T-cell (primary cell): ENCODE data around the gene SNX8. TPM values are rescaled to one million over a fixed set of nuclear protein-coding genes. Genes with fewer than 3 reads are reported as not detected.

Experiments used
- ATAC-seq, 4 experiments: fragments of 200-7000 bp in 3 of 4; fragments of 150-1000 bp in 1 of 4; cut with Tn5 transposase; replicated peaks in 1 of 4; 1 replicate in 3 of 4; 2 replicates in 1 of 4; pipeline ENCODE4 v1.10.0; 2021; ENCODE audit warnings: moderate library complexity in 3 of 4, mild to moderate bottlenecking in 2 of 4, moderate number of reproducible peaks in 1 of 4
- CTCF ChIA-PET, 2 donors: fragments of 300-600 bp; sonication (Branson Sonifier 250); formaldehyde crosslinking; loops; one replicate each; lab custom pipeline; 2022; ENCODE audit warnings: antibody characterized with exemption in 2 of 2; lab: Charles Lee
- POLR2A ChIA-PET, 2 donors: fragments of 300-600 bp; sonication (Branson Sonifier 250); formaldehyde crosslinking; loops; one replicate each; lab custom pipeline; 2022; ENCODE audit warnings: antibody characterized with exemption in 2 of 2; lab: Charles Lee
- DNase-seq, 35 experiments: peaks; one replicate each; pipeline versions ENCODE4 v3.0.0 to v3.0.0-alpha.2; 2013 to 2023
- H3K27ac ChIP-seq: one replicate; pipeline ENCODE4 v1.5.1; 2013; ENCODE audit warnings: low read length
- H3K27me3 ChIP-seq, 2 experiments: replicated peaks in 1 of 2; 1 replicate in 1 of 2; 2 replicates in 1 of 2; pipeline versions ENCODE4 v1.6.1 to v1.7.0; 2013; ENCODE audit warnings: low read length in 1 of 2, mixed read lengths in 1 of 2; ENCODE audit not compliant: control insufficient read depth in 2 of 2, insufficient read depth in 2 of 2; ENCODE audit errors: extremely low read depth in 1 of 2
- H3K36me3 ChIP-seq, 2 donors: 1 replicate in 1 of 2; 2 replicates in 1 of 2; pipeline versions ENCODE4 v1.6.1 to v1.7.0; 2013; ENCODE audit warnings: low read length in 1 of 2; ENCODE audit not compliant: control insufficient read depth in 2 of 2, insufficient read depth in 1 of 2; ENCODE audit errors: extremely low read depth in 1 of 2
- H3K4me1 ChIP-seq, 2 experiments: 1 replicate in 1 of 2; 2 replicates in 1 of 2; pipeline versions ENCODE4 v1.6.1 to v1.7.0; 2013; ENCODE audit warnings: low read length in 2 of 2, mixed read lengths in 1 of 2; ENCODE audit not compliant: insufficient read depth in 2 of 2, control insufficient read depth in 1 of 2; ENCODE audit errors: extremely low read depth in 1 of 2
- H3K4me3 ChIP-seq, 2 donors: 1 replicate in 1 of 2; 2 replicates in 1 of 2; pipeline versions ENCODE4 v1.5.1 to v1.7.0; 2013; ENCODE audit warnings: mild to moderate bottlenecking in 2 of 2, low read length in 1 of 2, moderate library complexity in 1 of 2; ENCODE audit not compliant: control insufficient read depth in 1 of 2; ENCODE audit errors: extremely low read depth in 1 of 2
- H3K9me3 ChIP-seq: 2 replicates; pipeline ENCODE4 v1.7.0; 2013
- H3K27ac Mint-ChIP-seq, 2 donors: one replicate each; pipeline ENCODE4 v1.8.0; 2020 to 2021; ENCODE audit warnings: mild to moderate bottlenecking in 2 of 2, mixed read lengths in 2 of 2
- H3K27me3 Mint-ChIP-seq, 2 donors: one replicate each; pipeline ENCODE4 v1.8.0; 2021 to 2022; ENCODE audit warnings: mixed read lengths in 2 of 2
- H3K36me3 Mint-ChIP-seq: one replicate; pipeline ENCODE4 v1.8.0; 2021; ENCODE audit warnings: mixed read lengths
- H3K4me1 Mint-ChIP-seq, 3 donors: one replicate each; pipeline ENCODE4 v1.8.0; 2020 to 2022; ENCODE audit warnings: mixed read lengths in 3 of 3, mild to moderate bottlenecking in 1 of 3
- H3K4me3 Mint-ChIP-seq, 3 donors: one replicate each; pipeline ENCODE4 v1.8.0; 2020 to 2022; ENCODE audit warnings: mild to moderate bottlenecking in 3 of 3, mixed read lengths in 3 of 3, moderate library complexity in 3 of 3
- H3K9me3 Mint-ChIP-seq, 3 donors: one replicate each; pipeline ENCODE4 v1.8.0; 2020 to 2022; ENCODE audit warnings: mixed read lengths in 3 of 3
- WGBS: methylation state at CpG from one replicate; pipeline ENCODE4 v1.1.5; 2013; ENCODE audit warnings: missing lambda C conversion rate; ENCODE audit not compliant: insufficient coverage; 5-methylcytosine and 5-hydroxymethylcytosine counted together
- total RNA-seq, 35 experiments: library from RNA in 6 of 35; stranded (reverse) in 6 of 35; fragments of 120-200 nt in 1 of 35; gene quantifications; one replicate each; pipeline versions ENCODE4 v1.2.1 to v1.2.4 and lab custom pipeline; 2013 to 2026

Gene SNX8
- total RNA-seq, 5 donors from 2014 or later (not counting 1 experiment from before 2014, with no cell fraction given): 8.4 to 14.6 (median 9.9) TPM

- ChIA-PET POLR2A (no interaction called here), CTCF (no interaction called here)
- ATAC-seq (no peak), DNase-seq (no peak)
- Histone ChIP-seq H3K27me3 (no peaks in the 10 kb centered on the region), H3K4me3 (no peak overlapping the region), H3K4me1 (peaks cover 0 to 36% of the 10 kb centered on the region in 2 experiments), H3K36me3 (no peaks in the 10 kb centered on the region), H3K27ac (no peak overlapping the region), H3K9me3 (no peaks in the 10 kb centered on the region)
- Mint-ChIP-seq H3K36me3 (no peaks in the 10 kb centered on the region), H3K27me3 (no peaks in the 10 kb centered on the region), H3K27ac (no peak overlapping the region), H3K9me3 (no peaks in the 10 kb centered on the region), H3K4me1 (peaks cover 19 to 46% (median 35%) of the 10 kb centered on the region in 3 donors), H3K4me3 (no peak overlapping the region)
- WGBS: 91% methylated on average over 16 of the region's 25 CpGs
These were observed 69.7 kb downstream of the SNX8 start for GRCh38 chr7:2244404-2244995.

- DNase-seq: no peak
- Mint-ChIP-seq H3K9me3 (no peaks in the 10 kb centered on the region), H3K4me1 (peaks cover 10 to 37% (median 26%) of the 10 kb centered on the region in 3 donors), H3K27me3 (no peaks in the 10 kb centered on the region), H3K36me3 (peaks cover 1% of the 10 kb centered on the region), H3K4me3 (peak overlapping the region; percentile 50 to 90 (median 88)), H3K27ac (no peak overlapping the region)
- no peak for ATAC-seq
- H3K9me3 ChIP-seq: no peaks in the 10 kb centered on the region
- H3K36me3 ChIP-seq: peaks cover 4 to 6% of the 10 kb centered on the region in 2 donors
- ChIA-PET POLR2A (no interaction called here), CTCF (no interaction called here)
- H3K27ac ChIP-seq: no peak overlapping the region
- 96% methylated on average over 5 of the region's 12 CpGs for WGBS
- peaks cover 0 to 28% of the 10 kb centered on the region in 2 experiments for H3K4me1 ChIP-seq
- no peaks in the 10 kb centered on the region for H3K27me3 ChIP-seq
- H3K4me3 ChIP-seq: no peak overlapping the region
These were observed 70.8 kb downstream of the SNX8 start for GRCh38 chr7:2243458-2243857.

DNA sequence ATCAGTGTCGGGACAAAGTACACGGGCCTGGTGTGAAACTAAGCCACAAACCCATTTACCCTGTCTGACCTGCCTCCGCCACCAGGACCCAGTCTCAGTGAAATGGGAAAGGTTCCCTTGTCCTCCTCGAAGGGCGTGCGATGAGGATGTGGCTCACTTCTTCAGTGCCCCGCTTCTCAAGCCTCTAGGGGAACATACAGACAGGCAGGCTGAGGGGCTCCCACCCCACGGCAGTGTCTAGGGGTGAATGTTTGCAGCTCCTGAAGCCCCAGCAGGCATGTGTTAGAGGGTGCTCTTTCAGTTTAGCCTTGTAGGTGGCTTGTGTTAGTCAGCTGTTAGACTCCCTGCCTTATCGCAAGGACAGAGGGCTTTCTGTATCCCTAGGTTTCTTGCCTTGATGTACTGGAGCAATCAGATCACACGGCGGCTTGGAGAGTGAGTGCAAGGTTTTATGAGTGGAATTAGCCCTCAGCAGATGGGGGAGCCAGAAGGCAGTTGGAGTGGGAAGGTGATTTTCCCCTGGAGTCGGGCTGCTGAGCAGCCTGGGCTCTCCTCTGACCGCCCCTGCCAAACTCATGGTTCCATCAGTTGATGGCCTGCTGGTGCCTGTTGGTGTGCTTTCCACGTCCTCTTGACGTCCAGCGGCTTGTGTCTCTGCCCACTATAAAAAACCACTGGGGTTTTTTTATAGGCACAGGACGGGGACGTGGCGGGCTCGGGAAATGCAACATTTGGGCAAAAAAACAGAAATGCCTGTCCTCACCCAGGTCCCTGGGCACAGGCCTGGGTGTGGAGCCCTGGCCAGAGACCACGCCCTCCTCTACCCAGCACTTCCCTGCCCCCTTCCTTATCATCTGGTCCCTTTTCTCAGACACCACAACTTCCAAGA is 71.5 kb downstream of the SNX8 start:
- peak; percentile 33 to 61 (median 46) for ATAC-seq
- peak overlapping the region; percentile 84 to 98 for H3K4me3 ChIP-seq
- ChIA-PET POLR2A (no interaction called here), CTCF (interaction anchor here in 1 of 2 donors (1.2 kb wide), 1 partner anchor 11 kb away, joined by 3 read pairs; no protein-coding TSS in a partner anchor)
- no peaks in the 10 kb centered on the region for H3K9me3 ChIP-seq
- Mint-ChIP-seq H3K4me1 (peaks cover 10 to 33% (median 23%) of the 10 kb centered on the region in 3 donors), H3K27me3 (no peaks in the 10 kb centered on the region), H3K27ac (peak overlapping the region; percentile 80 to 88), H3K9me3 (no peaks in the 10 kb centered on the region), H3K4me3 (peak overlapping the region; percentile 88 to 90 (median 90)), H3K36me3 (peaks cover 4% of the 10 kb centered on the region)
- 57% methylated on average over 17 of the region's 21 CpGs for WGBS
- H3K4me1 ChIP-seq: peaks cover 0 to 28% of the 10 kb centered on the region in 2 experiments
- peak in 12 of 35 experiments; percentile 4 to 36 (median 18) for DNase-seq
- no peaks in the 10 kb centered on the region for H3K27me3 ChIP-seq
- peaks cover 8 to 13% of the 10 kb centered on the region in 2 donors for H3K36me3 ChIP-seq
- H3K27ac ChIP-seq: peak overlapping the region; percentile 56

DNA sequence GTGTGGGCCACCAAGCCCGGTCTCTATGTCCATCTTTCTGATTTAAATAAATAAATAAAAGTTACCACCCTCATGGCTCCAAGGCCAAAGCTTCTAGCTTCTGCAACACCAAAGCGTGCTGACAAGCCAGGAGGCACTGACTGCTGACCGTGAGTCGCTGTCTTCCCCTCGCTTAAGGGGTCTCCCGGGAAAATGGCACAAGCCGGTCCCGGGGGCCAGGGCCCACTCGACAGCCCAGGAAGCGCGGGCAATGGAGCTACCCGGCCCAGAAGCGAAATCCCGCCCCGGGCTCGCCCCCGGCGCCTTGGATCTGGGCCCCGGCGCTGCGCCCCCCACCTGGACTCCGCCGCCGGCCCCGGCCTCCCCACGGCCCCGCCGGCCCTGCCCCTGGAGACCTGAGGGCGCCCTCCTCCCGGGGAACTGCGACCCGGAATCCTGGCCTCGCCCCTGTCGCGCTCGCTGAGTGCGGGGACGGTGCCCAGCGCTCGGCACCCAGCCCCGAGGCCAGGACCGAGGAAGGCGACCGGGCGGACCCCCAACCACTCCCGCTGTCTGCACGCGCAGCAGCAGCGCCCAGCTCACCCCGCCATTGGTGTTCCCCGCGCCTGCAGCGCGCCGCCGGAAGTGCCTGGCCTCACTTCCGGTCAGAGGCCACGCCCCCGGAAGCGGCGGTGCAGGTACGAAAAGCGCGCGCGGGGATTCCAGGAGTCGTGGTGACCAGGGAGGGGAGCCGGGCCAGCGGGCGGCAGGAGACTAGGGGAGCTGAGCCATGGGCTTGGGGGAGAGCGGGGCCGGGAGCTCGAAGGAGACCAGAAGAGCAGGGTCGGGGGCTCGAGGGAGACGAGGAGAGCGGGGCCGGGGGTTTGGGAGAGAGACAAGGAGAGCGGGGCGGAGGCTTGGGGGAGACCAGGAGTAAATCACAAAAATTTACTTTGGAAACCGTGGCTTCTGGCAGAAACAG is 72.4 kb downstream of the SNX8 start, which contains the start of the genes MRM2 and NUDT1:
Gene MRM2 (minus strand): TSS at position 626 of the 961 bp plus-strand sequence. CDS start 36 bp downstream, at position 590.
Gene NUDT1 (plus strand): TSS at position 647 of the 961 bp plus-strand sequence. CDS start 2,349 bp downstream, outside the sequence.
- WGBS: under 1% methylated on average over 74 of the region's 81 CpGs
- Mint-ChIP-seq H3K4me3 (peak within 1 kb of the TSS; percentile 88 to 90 (median 90)), H3K4me1 (peaks cover 10 to 37% (median 23%) of the 10 kb centered on the region in 3 donors), H3K27ac (peak within 1 kb of the TSS; percentile 80 to 88), H3K27me3 (no peaks in the 10 kb centered on the region), H3K9me3 (no peaks in the 10 kb centered on the region), H3K36me3 (peaks cover 8% of the 10 kb centered on the region)
- Histone ChIP-seq H3K4me3 (peak within 1 kb of the TSS; percentile 84 to 98), H3K36me3 (peaks cover 8 to 15% of the 10 kb centered on the region in 2 donors), H3K27me3 (no peaks in the 10 kb centered on the region), H3K27ac (peak within 1 kb of the TSS; percentile 56), H3K4me1 (peaks cover 0 to 28% of the 10 kb centered on the region in 2 experiments), H3K9me3 (no peaks in the 10 kb centered on the region)
- ChIA-PET CTCF (interaction anchor here in 1 of 2 donors (0.6 to 1.2 kb wide), 2 partner anchors 10 to 667 kb away, joined by 3 read pairs; no protein-coding TSS in a partner anchor), POLR2A (interaction anchor here in 1 of 2 donors (0.7 kb wide), 1 partner anchor 96 kb away, joined by 3 read pairs; no protein-coding TSS in a partner anchor)
- ATAC-seq (peak; percentile 55 to 82 (median 80)), DNase-seq (peak in 30 of 35 experiments; percentile 16 to 72 (median 40))

GRCh38 chr7:2239242-2239641 is 75.0 kb downstream of the SNX8 start:
- Mint-ChIP-seq H3K27me3 (no peaks in the 10 kb centered on the region), H3K9me3 (no peaks in the 10 kb centered on the region), H3K4me3 (peak overlapping the region; percentile 18 to 42 (median 22)), H3K4me1 (peaks cover 18 to 32% (median 23%) of the 10 kb centered on the region in 3 donors), H3K36me3 (peaks cover 18% of the 10 kb centered on the region), H3K27ac (no peak overlapping the region)
- no peak for DNase-seq
- peaks cover 8 to 28% of the 10 kb centered on the region in 2 donors for H3K36me3 ChIP-seq
- ChIA-PET CTCF (no interaction called here), POLR2A (no interaction called here)
- no peaks in the 10 kb centered on the region for H3K27me3 ChIP-seq
- no peak overlapping the region for H3K4me3 ChIP-seq
- H3K4me1 ChIP-seq: peaks cover 0 to 24% of the 10 kb centered on the region in 2 experiments
- ATAC-seq: no peak
- H3K9me3 ChIP-seq: no peaks in the 10 kb centered on the region
- no peak overlapping the region for H3K27ac ChIP-seq
- WGBS: 98% methylated on average over 14 of the region's 17 CpGs
